H9 (cell line): ENCODE results near the gene C2orf42. TPM values are rescaled to one million over a fixed set of nuclear protein-coding genes. Genes with fewer than 3 reads are reported as not detected.

Experiments used
- DNase-seq: peaks from one replicate; pipeline ENCODE4 v3.0.0-alpha.2; 2017
- H2AFZ ChIP-seq: one replicate; pipeline ENCODE4 v1.6.1; 2013; ENCODE audit warnings: mild to moderate bottlenecking, low read length, control low read depth, moderate library complexity
- H2AK5ac ChIP-seq: 2 replicates; pipeline ENCODE4 v1.6.1; 2013; ENCODE audit warnings: low read length, control low read depth, mixed read lengths; ENCODE audit not compliant: insufficient read length
- H2BK120ac ChIP-seq: one replicate; pipeline ENCODE4 v1.6.1; 2013; ENCODE audit warnings: low read depth, mild to moderate bottlenecking, low read length, control low read depth, inconsistent platforms; ENCODE audit not compliant: poor library complexity, severe bottlenecking
- H2BK12ac ChIP-seq: 2 replicates; pipeline ENCODE4 v1.6.1; 2013; ENCODE audit warnings: low read length, control low read depth, mixed read lengths, low read depth; ENCODE audit not compliant: insufficient read length
- H2BK15ac ChIP-seq: 2 replicates; pipeline ENCODE4 v1.6.1; 2013; ENCODE audit warnings: low read depth, low read length, control low read depth
- H2BK20ac ChIP-seq: one replicate; pipeline ENCODE4 v1.6.1; 2013; ENCODE audit warnings: low read depth, mild to moderate bottlenecking, low read length, control low read depth, inconsistent platforms; ENCODE audit not compliant: poor library complexity, severe bottlenecking
- H2BK5ac ChIP-seq: 2 replicates; pipeline ENCODE4 v1.6.1; 2013; ENCODE audit warnings: low read length, control low read depth, mixed read lengths; ENCODE audit not compliant: insufficient read length
- H3K14ac ChIP-seq: 2 replicates; pipeline ENCODE4 v1.6.1; 2013; ENCODE audit warnings: low read length, control low read depth; ENCODE audit not compliant: insufficient read depth
- H3K18ac ChIP-seq: 2 replicates; pipeline ENCODE4 v1.6.1; 2013; ENCODE audit warnings: low read depth, mild to moderate bottlenecking, mixed read lengths, low read length, control low read depth; ENCODE audit not compliant: insufficient read length
- H3K23ac ChIP-seq: 2 replicates; pipeline ENCODE4 v1.6.1; 2013; ENCODE audit warnings: low read length, control low read depth, mixed read lengths, low read depth; ENCODE audit not compliant: insufficient read length
- H3K23me2 ChIP-seq: 2 replicates; pipeline ENCODE4 v1.6.1; 2013; ENCODE audit warnings: low read depth, mild to moderate bottlenecking, mixed read lengths, low read length, control low read depth; ENCODE audit not compliant: insufficient read length, poor library complexity, severe bottlenecking
- H3K27ac ChIP-seq: 2 replicates; pipeline ENCODE4 v1.5.1; 2013; ENCODE audit warnings: low read length, control low read depth, mixed read lengths, low read depth; ENCODE audit not compliant: insufficient read length
- H3K27me3 ChIP-seq: 2 replicates; pipeline ENCODE4 v1.6.1; 2013; ENCODE audit warnings: low read length, control low read depth, inconsistent platforms; ENCODE audit not compliant: insufficient read depth
- H3K4ac ChIP-seq: 2 replicates; pipeline ENCODE4 v1.6.1; 2013; ENCODE audit warnings: low read depth, mild to moderate bottlenecking, control low read depth, inconsistent platforms, low read length, moderate library complexity
- H3K4me1 ChIP-seq: 2 replicates; pipeline ENCODE4 v1.6.1; 2013; ENCODE audit warnings: low read length, control low read depth, inconsistent platforms; ENCODE audit not compliant: insufficient read depth
- H3K4me2 ChIP-seq: 2 replicates; pipeline ENCODE4 v1.6.1; 2013; ENCODE audit warnings: low read length, control low read depth, mixed read lengths; ENCODE audit not compliant: insufficient read length, insufficient read depth
- H3K56ac ChIP-seq: 2 replicates; pipeline ENCODE4 v1.6.1; 2013; ENCODE audit warnings: low read depth, mild to moderate bottlenecking, mixed read lengths, low read length, control low read depth; ENCODE audit not compliant: insufficient read length
- H3K79me1 ChIP-seq: 2 replicates; pipeline ENCODE4 v1.6.1; 2013; ENCODE audit warnings: low read depth, mild to moderate bottlenecking, moderate library complexity, low read length, control low read depth, inconsistent platforms; ENCODE audit not compliant: insufficient read depth, poor library complexity, severe bottlenecking
- H3K79me2 ChIP-seq: 2 replicates; pipeline ENCODE4 v1.6.1; 2013; ENCODE audit warnings: low read length, control low read depth, inconsistent platforms; ENCODE audit not compliant: insufficient read depth
- H3K9ac ChIP-seq: 2 replicates; pipeline ENCODE4 v1.6.1; 2013; ENCODE audit warnings: low read length, control low read depth, mixed read lengths; ENCODE audit not compliant: insufficient read length; ENCODE audit errors: extremely low read depth
- H3K9me3 ChIP-seq: one replicate; pipeline ENCODE4 v1.6.1; 2013; ENCODE audit warnings: low read depth, low read length, inconsistent platforms; ENCODE audit not compliant: control insufficient read depth
- H3T11ph ChIP-seq: one replicate; pipeline ENCODE4 v1.6.1; 2013; ENCODE audit warnings: mild to moderate bottlenecking, low read length, control low read depth, inconsistent platforms
- H4K20me1 ChIP-seq: one replicate; pipeline ENCODE4 v1.6.1; 2013; ENCODE audit not compliant: control insufficient read depth, insufficient read length, insufficient read depth
- H4K5ac ChIP-seq: 2 replicates; pipeline ENCODE4 v1.6.1; 2013; ENCODE audit warnings: low read depth, mild to moderate bottlenecking, mixed read lengths, low read length, control low read depth; ENCODE audit not compliant: insufficient read length
- H4K8ac ChIP-seq: replicated peaks from 2 replicates; pipeline ENCODE4 v1.6.1; 2013; ENCODE audit warnings: low read length, control low read depth, mixed read lengths, low read depth; ENCODE audit not compliant: insufficient read length
- H4K91ac ChIP-seq: 2 replicates; pipeline ENCODE4 v1.6.1; 2013; ENCODE audit warnings: low read depth, mild to moderate bottlenecking, moderate library complexity, mixed read lengths, low read length, control low read depth; ENCODE audit not compliant: insufficient read length
- H3K27ac Mint-ChIP-seq, 3 experiments: 2 replicates in 2 of 3; 3 replicates in 1 of 3; pipeline ENCODE4 v1.8.0; 2020 to 2021; ENCODE audit warnings: mixed read lengths in 3 of 3, mild to moderate bottlenecking in 1 of 3, moderate library complexity in 1 of 3
- H3K27me3 Mint-ChIP-seq: 2 replicates; pipeline ENCODE4 v1.8.0; 2021; ENCODE audit warnings: low read depth, mild to moderate bottlenecking, moderate library complexity, mixed read lengths
- H3K36me3 Mint-ChIP-seq, 3 experiments: 2 replicates in 2 of 3; 3 replicates in 1 of 3; pipeline ENCODE4 v1.8.0; 2020 to 2021; ENCODE audit warnings: low read depth in 3 of 3, mixed read lengths in 3 of 3; ENCODE audit not compliant: insufficient read depth in 1 of 3
- H3K4me1 Mint-ChIP-seq, 2 experiments: 2 replicates each; pipeline ENCODE4 v1.8.0; 2020; ENCODE audit warnings: mixed read lengths in 2 of 2
- H3K4me3 Mint-ChIP-seq, 2 experiments: 2 replicates in 1 of 2; 3 replicates in 1 of 2; pipeline ENCODE4 v1.8.0; 2020 to 2021; ENCODE audit warnings: mild to moderate bottlenecking in 2 of 2, mixed read lengths in 2 of 2, moderate library complexity in 1 of 2
- H3K9me3 Mint-ChIP-seq, 2 experiments: 2 replicates in 1 of 2; 3 replicates in 1 of 2; pipeline ENCODE4 v1.8.0; 2020; ENCODE audit warnings: mild to moderate bottlenecking in 2 of 2, mixed read lengths in 2 of 2, moderate library complexity in 1 of 2
- WGBS: extraction: QIAGEN DNeasy Blood & Tissue Kit; methylation state at CpG from one replicate; pipeline ENCODE4 v1.1.7; 2013; ENCODE audit warnings: missing lambda C conversion rate, low lambda C conversion rate, mixed read lengths; ENCODE audit not compliant: insufficient read length; ENCODE audit errors: extremely low coverage; 5-methylcytosine and 5-hydroxymethylcytosine counted together
- total RNA-seq: library from RNA; stranded (reverse); gene quantifications from 2 replicates; pipeline ENCODE4 v1.2.1, GENCODE V29; 2021
- TF ChIP-seq, protein P1 (sequence below): fragments of 200-600 bp; sonication (generic); conservative IDR thresholded peaks from 3 replicates; pipeline ENCODE4 v1.8.0; 2021; ENCODE audit warnings: antibody characterized with exemption, mild to moderate bottlenecking

The C2orf42 gene
- total RNA-seq, 1 experiment from 2014 or later: 19.0 TPM

DNA sequence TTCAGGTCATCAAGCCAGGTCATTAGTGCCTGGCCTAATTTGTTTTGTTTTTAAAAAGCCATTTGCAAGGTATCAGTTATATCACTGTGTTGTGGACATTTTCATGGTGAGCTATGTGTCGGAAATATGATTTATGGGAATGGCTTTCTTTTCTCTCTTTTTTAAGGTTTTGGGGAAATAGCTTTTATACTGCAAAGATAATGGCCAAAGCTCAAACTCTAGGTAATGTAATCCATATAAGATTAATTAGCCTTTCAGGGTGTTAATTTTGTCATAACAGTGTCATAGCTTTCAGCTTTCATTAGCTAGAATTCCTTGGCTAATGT is 57.7 kb downstream of the C2orf42 start:
- Histone ChIP-seq H3T11ph (no peak overlapping the region), H3K27ac (no peak overlapping the region), H3K56ac (no peak overlapping the region), H2BK15ac (no peak overlapping the region), H3K79me2 (no peaks in the 10 kb centered on the region), H4K20me1 (no peaks in the 10 kb centered on the region), H4K91ac (no peak overlapping the region), H2AK5ac (no peak overlapping the region), H3K4ac (no peak overlapping the region), H3K4me2 (no peak overlapping the region), H2BK12ac (no peak overlapping the region), H2BK5ac (no peak overlapping the region), H2BK20ac (no peak overlapping the region), H3K79me1 (no peaks in the 10 kb centered on the region), H3K4me1 (peaks cover under 1% of the 10 kb centered on the region), H3K9ac (no peak overlapping the region), H3K9me3 (no peaks in the 10 kb centered on the region), H4K8ac (no peak overlapping the region), H2AFZ (no peak overlapping the region), H3K23ac (no peak overlapping the region), H3K23me2 (no peaks in the 10 kb centered on the region), H3K18ac (no peak overlapping the region), H2BK120ac (no peak overlapping the region), H3K27me3 (no peaks in the 10 kb centered on the region), H4K5ac (no peak overlapping the region), H3K14ac (no peak overlapping the region)
- WGBS: no CpG with 5 or more reads among the region's 1 CpG
- Mint-ChIP-seq H3K27ac (no peak overlapping the region), H3K27me3 (no peaks in the 10 kb centered on the region), H3K9me3 (no peaks in the 10 kb centered on the region; a peak in 1 of 5 replicates), H3K36me3 (0 out of 7 replicates have a peak, but pooled peaks cover 0 to 4% (median 0%) of the 10 kb centered on the region in 3 experiments), H3K4me1 (peaks cover 29 to 34% of the 10 kb centered on the region in 2 experiments), H3K4me3 (no peak overlapping the region)
- TF ChIP-seq, protein P1, sequence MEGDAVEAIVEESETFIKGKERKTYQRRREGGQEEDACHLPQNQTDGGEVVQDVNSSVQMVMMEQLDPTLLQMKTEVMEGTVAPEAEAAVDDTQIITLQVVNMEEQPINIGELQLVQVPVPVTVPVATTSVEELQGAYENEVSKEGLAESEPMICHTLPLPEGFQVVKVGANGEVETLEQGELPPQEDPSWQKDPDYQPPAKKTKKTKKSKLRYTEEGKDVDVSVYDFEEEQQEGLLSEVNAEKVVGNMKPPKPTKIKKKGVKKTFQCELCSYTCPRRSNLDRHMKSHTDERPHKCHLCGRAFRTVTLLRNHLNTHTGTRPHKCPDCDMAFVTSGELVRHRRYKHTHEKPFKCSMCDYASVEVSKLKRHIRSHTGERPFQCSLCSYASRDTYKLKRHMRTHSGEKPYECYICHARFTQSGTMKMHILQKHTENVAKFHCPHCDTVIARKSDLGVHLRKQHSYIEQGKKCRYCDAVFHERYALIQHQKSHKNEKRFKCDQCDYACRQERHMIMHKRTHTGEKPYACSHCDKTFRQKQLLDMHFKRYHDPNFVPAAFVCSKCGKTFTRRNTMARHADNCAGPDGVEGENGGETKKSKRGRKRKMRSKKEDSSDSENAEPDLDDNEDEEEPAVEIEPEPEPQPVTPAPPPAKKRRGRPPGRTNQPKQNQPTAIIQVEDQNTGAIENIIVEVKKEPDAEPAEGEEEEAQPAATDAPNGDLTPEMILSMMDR: no peak
- DNase-seq: no peak
